Stimulated activated CD4-positive, alpha-beta T cell treated with anti-CD3 and anti-CD28 coated beads, Interleukin-12 subunit alpha, Interleukin-12 subunit beta, amount 100 ng/mL, for 48 hours (primary cell): ENCODE results near the gene HECTD3.
"Not testable (repeated sequence)": the region's sequence is repeated elsewhere in the genome, so short reads cannot be mapped to it uniquely, and the experiment has no call there.

ENCODE experiments used
- DNase-seq, 3 donors: peaks; one replicate each; pipeline ENCODE4 v3.0.0-alpha.2; 2020; ENCODE audit warnings: low read depth in 2 of 3, low spot score in 1 of 3

The HECTD3 gene

DNA sequence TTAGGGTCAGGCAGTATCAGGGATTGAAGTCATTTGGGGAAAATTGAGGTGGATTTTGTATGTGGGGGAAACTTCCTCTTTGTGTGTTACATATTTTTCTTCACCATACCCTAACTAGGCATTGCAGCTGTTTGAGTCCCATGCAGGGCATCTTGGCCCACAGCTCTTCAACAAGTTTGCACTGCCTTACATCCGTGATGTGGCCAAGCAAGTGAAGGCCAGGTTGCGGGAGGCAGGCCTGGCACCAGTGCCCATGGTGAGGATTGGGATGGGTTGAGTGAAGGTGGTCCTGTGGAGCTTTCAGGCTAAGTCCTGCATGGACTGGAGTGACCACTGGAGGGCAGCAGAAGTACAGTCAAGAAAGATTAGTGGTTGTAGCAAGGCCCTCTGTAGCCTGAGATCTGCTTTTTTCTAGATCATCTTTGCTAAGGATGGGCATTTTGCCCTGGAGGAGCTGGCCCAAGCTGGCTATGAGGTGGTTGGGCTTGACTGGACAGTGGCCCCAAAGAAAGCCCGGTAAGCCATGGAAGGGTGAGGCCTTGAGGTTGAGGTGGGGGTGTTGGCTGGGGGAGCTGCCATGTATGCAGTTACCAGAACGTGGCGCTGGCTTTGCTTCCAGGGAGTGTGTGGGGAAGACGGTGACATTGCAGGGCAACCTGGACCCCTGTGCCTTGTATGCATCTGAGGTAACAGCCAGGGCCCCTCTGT is 3.4 kb upstream of the HECTD3 start:
- DNase-seq = peak; percentile 63 to 79 (median 68)

- no peak for DNase-seq
Observed at GRCh38 chr1:45013551-45014209, 2.6 kb upstream of the HECTD3 start.

DNA sequence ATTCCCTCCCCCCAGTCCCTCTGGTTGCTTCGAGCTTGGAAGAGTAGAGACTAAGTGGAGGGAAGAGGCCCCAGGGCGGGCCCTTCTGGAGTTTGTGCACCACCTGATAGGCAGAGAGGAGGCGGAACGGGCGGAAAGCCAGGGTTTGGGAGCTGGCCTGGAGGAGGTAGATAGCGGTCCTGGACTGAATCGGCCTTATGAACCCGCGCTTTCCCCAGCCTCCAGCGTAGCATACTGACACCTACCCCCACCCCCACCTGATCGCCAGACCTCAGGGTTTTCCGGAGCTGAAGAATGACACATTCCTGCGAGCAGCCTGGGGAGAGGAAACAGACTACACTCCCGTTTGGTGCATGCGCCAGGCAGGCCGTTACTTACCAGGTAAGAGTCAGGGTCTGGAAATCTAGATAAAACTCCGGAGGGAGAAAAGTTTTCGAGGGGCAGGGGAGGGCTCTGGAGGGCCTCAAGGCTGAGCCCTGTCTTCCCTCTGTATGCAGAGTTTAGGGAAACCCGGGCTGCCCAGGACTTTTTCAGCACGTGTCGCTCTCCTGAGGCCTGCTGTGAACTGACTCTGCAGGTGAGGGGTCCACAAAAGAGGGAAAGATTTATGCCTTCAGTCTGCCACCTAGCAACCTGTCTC is 1.6 kb upstream of the HECTD3 start:
- DNase-seq = peak in 2 of 3 donors; percentile 26 to 31

- peak; percentile 88 to 92 (median 89) for DNase-seq
Observed at GRCh38 chr1:45011837-45012638, 914 bp upstream of the HECTD3 start, which contains the start of gene UROD. UROD (plus strand) TSS chr1:45012254; CDS start chr1:45012266, 12 bp downstream.

DNA sequence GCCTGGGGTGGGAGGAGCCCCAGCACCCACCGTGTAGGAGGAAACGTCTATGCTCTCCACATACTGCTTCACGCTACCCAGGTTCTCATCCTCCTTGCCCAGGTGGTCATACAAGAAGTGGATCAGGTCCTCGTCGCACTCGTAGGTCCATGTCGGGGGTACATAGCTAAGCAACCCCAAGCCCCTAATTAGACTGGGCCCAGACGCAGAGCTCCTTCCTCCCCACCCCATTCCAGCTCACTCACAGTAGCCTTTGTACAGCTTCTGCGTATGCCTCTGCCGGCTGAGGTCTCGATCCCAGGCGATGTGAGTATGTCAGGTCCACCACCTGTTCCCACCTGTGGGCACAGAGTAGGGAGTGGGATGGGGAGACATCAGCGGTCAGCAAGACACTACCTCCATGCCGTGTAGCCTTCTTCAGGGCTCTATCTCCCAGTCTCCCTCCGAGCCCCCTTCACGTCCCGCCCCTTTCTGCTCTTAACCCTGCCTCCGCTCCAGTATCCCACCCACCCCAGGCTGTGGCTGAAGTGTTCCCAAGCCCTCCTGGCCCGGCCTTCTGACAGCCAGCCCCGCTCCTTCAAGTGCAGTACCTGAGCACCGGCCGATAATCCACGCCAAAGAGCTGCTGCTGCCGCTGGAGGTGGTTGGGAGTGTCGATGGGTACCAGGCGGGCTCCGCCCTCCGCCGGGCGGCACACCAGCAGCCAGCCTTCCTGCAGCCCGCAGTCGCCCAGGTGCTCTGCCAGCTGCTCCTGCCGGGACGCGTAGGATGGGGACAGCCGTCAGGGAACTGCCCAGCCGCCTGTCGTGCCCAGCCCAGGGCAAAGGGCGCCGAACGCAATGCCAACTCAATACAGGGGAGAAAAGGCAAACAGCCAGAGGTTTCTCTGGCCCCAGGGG is 919 bp downstream of the HECTD3 start:
- DNase-seq = peak in 1 of 3 donors; percentile 22

GRCh38 chr1:45009296-45009865 is 1.7 kb downstream of the HECTD3 start:
- no peak for DNase-seq

GRCh38 chr1:45008516-45008915 is 2.6 kb downstream of the HECTD3 start:
- no peak for DNase-seq

- DNase-seq = no peak
Observed at GRCh38 chr1:45008076-45008475, 3.0 kb downstream of the HECTD3 start.

DNA sequence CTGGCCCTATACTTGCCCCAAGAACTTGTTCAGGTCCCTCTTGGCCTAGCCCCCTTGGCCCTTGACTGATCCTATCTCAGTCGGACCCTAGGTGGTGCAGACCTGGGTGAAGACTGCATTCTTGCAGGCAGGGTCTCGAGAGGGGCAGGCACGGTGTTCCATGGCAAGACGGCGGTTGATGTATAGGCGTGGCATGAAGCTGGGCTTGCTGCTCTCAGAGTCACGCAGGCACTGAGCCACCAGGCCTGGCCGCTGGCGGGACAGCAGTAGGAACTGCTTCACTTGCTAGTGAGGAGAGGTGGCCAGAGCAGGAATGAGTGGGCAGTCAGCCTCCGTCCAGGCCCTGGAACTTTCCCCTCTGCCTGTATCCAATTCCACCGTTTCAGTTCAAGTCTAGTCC is 3.8 kb downstream of the HECTD3 start:
- no peak for DNase-seq

DNA sequence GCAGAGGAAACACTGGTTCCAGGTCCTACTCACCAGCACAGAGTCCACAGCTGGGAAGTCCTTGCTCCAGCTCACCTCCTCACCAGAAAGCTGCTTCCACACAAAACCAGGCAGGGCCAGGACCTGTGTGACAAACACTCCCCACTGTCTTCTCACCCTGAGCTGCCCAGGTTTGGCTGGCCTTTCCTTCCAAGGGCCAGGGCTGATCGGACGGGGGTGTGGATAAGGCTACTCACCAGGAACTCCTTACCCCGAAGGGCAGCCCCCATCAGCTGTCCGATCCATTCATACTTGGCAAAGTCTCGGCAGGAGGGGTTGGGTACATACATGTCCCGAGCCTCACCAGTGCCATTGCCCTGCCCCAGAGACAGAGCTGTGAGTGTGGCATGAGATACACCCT is 5.4 kb downstream of the HECTD3 start:
- no peak for DNase-seq

DNA sequence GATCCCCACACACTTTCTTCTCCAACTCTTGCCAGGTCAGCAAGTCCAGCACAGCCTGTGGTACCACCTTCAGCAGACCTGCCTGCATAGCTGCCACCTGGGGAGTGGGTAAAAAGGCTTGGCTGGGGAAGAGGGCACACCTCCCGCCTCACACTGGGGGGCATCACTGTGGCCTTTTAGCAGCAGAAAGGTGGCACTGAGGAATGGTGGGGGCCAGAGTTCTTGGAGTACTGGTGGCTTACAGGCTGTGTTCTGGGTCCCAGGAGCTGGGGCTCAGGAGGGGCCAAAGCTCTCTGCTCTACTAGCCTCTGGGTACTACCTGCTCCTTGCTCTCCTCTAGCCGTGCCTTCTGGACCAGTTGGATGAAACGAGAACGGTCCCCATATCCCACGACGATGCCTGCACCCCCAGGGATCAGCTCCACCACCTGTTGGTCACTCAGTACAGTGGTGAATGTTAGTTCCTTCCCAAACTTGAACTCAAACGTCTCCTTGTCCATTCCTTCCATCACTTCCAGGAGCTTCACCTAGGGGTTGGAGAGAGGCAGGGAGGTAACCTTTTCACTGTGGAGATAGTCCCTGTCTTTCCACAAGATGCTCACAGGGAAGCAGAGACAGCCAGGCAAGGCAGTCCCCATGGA is 6.7 kb downstream of the HECTD3 start:
- no peak for DNase-seq

DNA sequence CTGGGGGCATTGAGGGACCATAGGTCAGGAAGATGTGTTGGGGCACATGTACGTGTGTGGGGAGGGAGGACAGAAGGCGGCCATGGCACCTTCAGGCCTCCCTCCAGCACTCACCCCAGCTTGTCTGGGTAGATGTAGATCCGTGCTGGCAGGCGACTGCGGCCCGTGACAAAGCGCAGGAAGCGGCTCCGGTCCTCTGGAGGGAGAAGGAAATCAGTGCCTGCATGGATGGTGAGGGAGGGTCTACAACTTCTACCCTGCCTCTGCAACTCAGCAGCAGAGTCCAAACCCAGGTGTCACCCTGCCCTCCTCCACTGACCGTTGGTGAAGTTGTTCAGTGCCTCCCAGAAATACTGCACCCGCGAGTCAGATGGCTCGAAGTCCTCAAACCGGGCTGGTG is 7.4 kb downstream of the HECTD3 start:
- DNase-seq = no peak

DNA sequence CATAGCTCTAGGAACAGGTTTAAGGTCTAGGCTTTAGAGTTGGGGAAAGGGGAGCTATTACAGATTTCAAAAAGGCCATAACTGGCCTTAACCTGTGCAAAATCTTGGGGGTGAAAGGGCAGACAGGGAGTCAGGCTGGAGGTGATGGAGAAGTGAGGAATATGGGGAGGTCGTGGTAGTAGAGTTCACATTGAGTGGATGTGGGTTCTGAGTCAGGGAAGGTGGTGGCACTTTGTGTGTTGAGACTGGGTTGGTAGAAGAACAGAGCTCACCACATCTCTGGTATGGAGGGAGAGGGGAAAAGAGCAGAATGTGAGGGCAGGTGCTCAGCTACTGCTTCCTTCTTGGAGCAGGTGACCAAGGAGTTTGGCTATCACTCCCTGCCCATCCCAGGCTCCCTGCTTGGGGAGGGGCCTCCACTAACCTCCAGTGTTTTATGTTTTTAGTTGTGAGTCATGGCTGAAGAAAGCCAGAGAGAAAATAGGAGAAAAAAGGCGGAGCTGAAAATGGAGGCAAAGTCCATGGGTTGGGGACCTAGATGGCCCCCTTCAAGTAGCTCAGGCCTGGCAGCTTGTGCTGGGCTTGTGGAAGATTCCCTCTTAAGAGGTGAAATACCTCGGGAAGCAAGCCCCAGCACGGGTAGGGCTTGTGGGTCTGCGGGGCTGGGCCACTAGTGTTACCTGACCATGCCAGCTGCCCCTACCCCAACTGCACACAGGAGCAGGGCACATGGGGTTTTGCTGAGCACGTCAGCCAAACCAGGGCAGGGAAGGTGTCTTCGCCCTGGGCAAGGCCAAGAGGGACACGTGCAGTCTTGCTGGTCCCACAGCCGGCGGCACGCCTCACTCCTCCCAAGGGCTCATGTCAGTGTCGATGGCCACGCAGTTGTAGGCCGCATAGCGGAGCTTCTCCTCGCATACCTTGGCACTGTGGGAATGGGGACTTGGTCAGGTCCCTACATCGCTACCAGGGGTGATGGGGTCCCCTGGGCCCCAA is 8.2 kb downstream of the HECTD3 start:
- DNase-seq = no peak

DNA sequence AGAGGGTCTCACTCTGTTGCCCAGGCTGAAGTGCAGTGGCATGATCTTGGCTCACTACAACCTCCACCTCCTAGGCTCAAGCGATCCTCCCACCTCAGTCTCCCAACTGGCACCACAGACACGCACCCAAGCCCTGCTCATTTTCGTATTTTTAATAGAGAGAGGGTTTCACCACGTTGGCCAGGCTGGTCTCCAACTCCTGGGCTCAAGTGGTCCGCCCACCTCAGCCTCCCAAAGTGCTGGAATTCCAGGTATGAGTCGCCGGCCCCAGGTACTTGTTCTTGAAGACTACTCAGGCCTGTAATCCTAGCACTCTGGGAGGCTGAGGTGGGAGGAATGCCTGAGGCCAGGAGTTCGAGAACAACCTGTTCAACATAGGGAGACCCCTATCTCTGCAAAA is 9.5 kb downstream of the HECTD3 start:
- not testable (repeated sequence) for DNase-seq

DNA sequence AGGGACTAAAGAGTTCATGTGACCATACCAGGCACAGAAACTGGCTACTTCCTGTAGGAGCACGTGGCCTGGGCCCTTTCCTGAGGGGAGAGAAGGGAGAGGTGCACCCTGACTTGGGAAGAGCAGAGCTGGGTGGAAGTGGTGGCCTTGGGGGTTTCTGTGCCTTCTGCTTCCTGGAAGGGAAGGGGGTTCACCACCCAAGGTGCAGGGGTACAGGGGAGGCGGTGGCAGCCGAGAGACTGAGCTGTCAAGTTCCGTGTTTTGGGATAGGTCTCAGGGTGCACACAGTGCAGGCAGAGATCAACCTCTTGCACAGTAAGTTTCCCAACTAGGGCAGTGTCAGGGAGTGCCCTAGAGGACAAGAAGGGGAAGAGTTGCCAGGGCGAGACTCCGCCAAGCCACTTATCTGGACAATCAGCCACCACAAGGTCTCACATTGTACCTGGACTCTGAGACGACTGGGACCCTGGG is 10.1 kb downstream of the HECTD3 start:
- no peak for DNase-seq

- DNase-seq = no peak
Observed at GRCh38 chr1:44999232-44999631, 11.9 kb downstream of the HECTD3 start.

DNA sequence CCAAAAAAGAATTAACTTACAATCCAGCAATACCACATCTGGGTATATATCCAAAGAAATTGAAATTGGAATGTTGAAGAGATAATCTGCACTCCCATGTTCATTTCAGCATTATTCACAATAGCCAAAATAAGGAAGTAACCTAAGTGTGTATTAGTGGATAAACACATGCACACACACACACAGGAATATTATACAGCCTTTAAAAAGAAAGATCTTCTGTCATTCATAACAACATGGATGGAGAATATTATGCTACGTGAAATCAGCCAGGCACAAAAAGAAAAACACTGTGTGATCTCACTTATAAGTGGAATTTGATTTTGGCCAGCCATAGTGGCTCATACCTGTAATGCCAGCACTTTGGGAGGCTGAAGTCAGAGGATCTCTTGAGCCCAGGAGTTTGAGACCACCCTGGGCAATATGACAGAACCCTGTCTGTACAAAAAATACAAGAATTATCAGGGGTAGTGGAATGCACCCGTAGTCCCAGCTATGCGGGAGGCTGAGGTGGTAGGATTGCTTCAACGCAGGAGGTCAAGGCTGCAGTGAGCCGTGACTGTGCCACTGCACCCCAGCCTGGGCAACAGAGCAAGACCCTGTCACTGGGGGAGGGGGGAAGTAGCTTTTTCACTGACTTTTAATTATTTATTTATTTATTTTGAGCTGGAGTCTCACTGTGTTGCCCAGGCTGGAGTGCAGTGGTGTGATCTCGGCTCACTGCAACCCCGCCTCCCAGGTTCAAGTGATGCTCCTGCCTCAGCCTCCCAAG is 15.5 kb downstream of the HECTD3 start:
- DNase-seq = no peak
